Left ventricle myocardium inferior (tissue), 1 donor: ENCODE data around the gene RINL. TPM values are rescaled to one million over a fixed set of nuclear protein-coding genes. Genes with fewer than 3 reads are reported as not detected.
"Not testable (repeated sequence)": the region's sequence is repeated elsewhere in the genome, so short reads cannot be mapped to it uniquely, and the experiment has no call there.

ENCODE experiments used
- DNase-seq: peaks from one replicate; pipeline ENCODE4 v3.0.0-alpha.2; 2020
- H3K27ac ChIP-seq: fragments of 200-600 bp; replicated peaks from 2 replicates; pipeline ENCODE4 v1.8.0; 2021
- H3K27me3 ChIP-seq: fragments of 200-600 bp; 2 replicates; pipeline ENCODE4 v1.8.0; 2021; ENCODE audit warnings: low read depth
- H3K36me3 ChIP-seq: fragments of 200-600 bp; 2 replicates; pipeline ENCODE4 v1.8.0; 2021
- H3K4me1 ChIP-seq: fragments of 200-600 bp; 2 replicates; pipeline ENCODE4 v1.8.0; 2021
- H3K4me3 ChIP-seq: fragments of 200-600 bp; 2 replicates; pipeline ENCODE4 v1.8.0; 2021; ENCODE audit warnings: mild to moderate bottlenecking, moderate library complexity
- H3K9me3 ChIP-seq: fragments of 200-600 bp; replicated peaks from 2 replicates; pipeline ENCODE4 v1.8.0; 2021
- CTCF ChIP-seq: fragments of 200-600 bp; IDR thresholded peaks from 2 replicates; pipeline ENCODE4 v1.8.0; 2021; ENCODE audit warnings: antibody characterized with exemption, mild to moderate bottlenecking, borderline replicate concordance
- intact Hi-C: fragments of 100-400 bp; cut with micrococcal nuclease; formaldehyde crosslinking; loops from one replicate; pipeline ENCODE4 v1.11.0; 2022
- total RNA-seq: library from RNA; stranded (reverse); fragmentation: NEBNext Ultra II Directional; extraction: Animal tissue kit (Norgen Biotek cat#: 25700); gene quantifications from one replicate; pipeline ENCODE4 v1.2.1, GENCODE V29; 2021
- donor health status: DM: no; HTN: yes; CAD: no; lungs with severe emphysema.

RINL gene
- total RNA-seq, 1 donor from 2014 or later = 3.7 TPM

- intact Hi-C loops = no loop called here
- H3K27ac ChIP-seq = no peak overlapping the region
- no peaks in the 10 kb centered on the region for H3K36me3 ChIP-seq
- H3K4me1 ChIP-seq = peaks cover 30% of the 10 kb centered on the region
- H3K4me3 ChIP-seq = no peak overlapping the region
- no peak for DNase-seq
- H3K9me3 ChIP-seq = no peaks in the 10 kb centered on the region
- H3K27me3 ChIP-seq = no peaks in the 10 kb centered on the region
- no peak for TF ChIP-seq CTCF
Observed at GRCh38 chr19:38868551-38868950, 9.5 kb downstream of the RINL start.

- no peak overlapping the region for H3K4me3 ChIP-seq
- no peaks in the 10 kb centered on the region for H3K9me3 ChIP-seq
- intact Hi-C loops = no loop called here
- DNase-seq = no peak
- H3K27me3 ChIP-seq = no peaks in the 10 kb centered on the region
- TF ChIP-seq CTCF = no peak
- H3K27ac ChIP-seq = no peak overlapping the region
- H3K36me3 ChIP-seq = no peaks in the 10 kb centered on the region
- peaks cover 42% of the 10 kb centered on the region for H3K4me1 ChIP-seq
Observed at GRCh38 chr19:38867171-38867780, 10.8 kb downstream of the RINL start.

GRCh38 chr19:38862321-38863059 lies 15.6 kb downstream of the RINL start:
- Histone ChIP-seq H3K27ac (peak overlapping the region; percentile 83), H3K36me3 (no peaks in the 10 kb centered on the region), H3K9me3 (no peaks in the 10 kb centered on the region), H3K27me3 (no peaks in the 10 kb centered on the region), H3K4me3 (no peak overlapping the region), H3K4me1 (peaks cover 30% of the 10 kb centered on the region)
- DNase-seq = no peak
- no peak for TF ChIP-seq CTCF
- intact Hi-C loops = no loop called here

GRCh38 chr19:38861368-38861767 lies 16.7 kb downstream of the RINL start:
- H3K27ac ChIP-seq = peak overlapping the region; percentile 83
- no peak for TF ChIP-seq CTCF
- intact Hi-C loops = no loop called here
- H3K4me1 ChIP-seq = peaks cover 30% of the 10 kb centered on the region
- H3K4me3 ChIP-seq = no peak overlapping the region
- no peaks in the 10 kb centered on the region for H3K27me3 ChIP-seq
- DNase-seq = no peak
- no peaks in the 10 kb centered on the region for H3K9me3 ChIP-seq
- H3K36me3 ChIP-seq = no peaks in the 10 kb centered on the region

GRCh38 chr19:38859631-38860204 lies 18.4 kb downstream of the RINL start:
- H3K4me3 ChIP-seq, intact Hi-C loops, DNase-seq, H3K27me3 ChIP-seq, H3K9me3 ChIP-seq, H3K36me3 ChIP-seq, H3K27ac ChIP-seq: not testable (repeated sequence)
- H3K4me1 ChIP-seq = peaks cover 27% of the 10 kb centered on the region

GRCh38 chr19:38856813-38857212 lies 21.3 kb downstream of the RINL start:
- no peak for TF ChIP-seq CTCF
- Histone ChIP-seq H3K27me3 (no peaks in the 10 kb centered on the region), H3K4me1 (peaks cover 14% of the 10 kb centered on the region), H3K9me3 (no peaks in the 10 kb centered on the region), H3K36me3 (no peaks in the 10 kb centered on the region), H3K27ac (no peak overlapping the region), H3K4me3 (no peak overlapping the region)
- intact Hi-C loops = no loop called here
- no peak for DNase-seq

- intact Hi-C loops, H3K27ac ChIP-seq, DNase-seq, H3K36me3 ChIP-seq, H3K27me3 ChIP-seq, H3K4me3 ChIP-seq, H3K9me3 ChIP-seq: not testable (repeated sequence)
- peaks cover 21% of the 10 kb centered on the region for H3K4me1 ChIP-seq
Observed at GRCh38 chr19:38855751-38856150, 22.3 kb downstream of the RINL start.

- DNase-seq, H3K27ac ChIP-seq, H3K9me3 ChIP-seq, H3K27me3 ChIP-seq, H3K4me3 ChIP-seq, H3K36me3 ChIP-seq, intact Hi-C loops: not testable (repeated sequence)
- peaks cover 22% of the 10 kb centered on the region for H3K4me1 ChIP-seq
Observed at GRCh38 chr19:38854961-38855360, 23.1 kb downstream of the RINL start.
